GM12891 (cell line): ENCODE data around the gene PPP1R15B.
A peak's percentile ranks its signal among the peaks of the same experiment; 100 is the strongest.

Experiments
- DNase-seq: peaks from one replicate; pipeline ENCODE4 v3.0.0; 2011; ENCODE audit warnings: low spot score; ENCODE audit not compliant: insufficient read length
- FAIRE-seq: peaks from 2 replicates; lab custom pipeline; 2011; peaks lifted over from hg19 to GRCh38; lab: Jason Lieb, UNC
- PAX5 ChIP-seq: IDR thresholded peaks from 2 replicates; pipeline ENCODE4 v1.6.1; 2011; ENCODE audit warnings: low read length, moderate library complexity, mild to moderate bottlenecking; ENCODE audit not compliant: insufficient read depth, severe bottlenecking
- POLR2A ChIP-seq: IDR thresholded peaks from 2 replicates; pipeline ENCODE4 v1.6.1; 2011; ENCODE audit warnings: low read depth, low read length, control low read depth
- POLR2AphosphoS5 ChIP-seq: IDR thresholded peaks from 2 replicates; pipeline ENCODE4 v1.6.1; 2011; ENCODE audit warnings: low read depth, low read length, control low read depth
- POU2F2 ChIP-seq: IDR thresholded peaks from 2 replicates; pipeline ENCODE4 v1.6.1; 2011; ENCODE audit warnings: low read depth, mild to moderate bottlenecking, control low read depth, low read length, moderate library complexity
- SPI1 ChIP-seq: IDR thresholded peaks from 2 replicates; pipeline ENCODE4 v1.6.1; 2011; ENCODE audit warnings: low read depth, low read length, control low read depth
- TAF1 ChIP-seq: IDR thresholded peaks from 2 replicates; pipeline ENCODE4 v1.6.1; 2011; ENCODE audit warnings: low read depth, low read length, control low read depth

Gene PPP1R15B

DNA sequence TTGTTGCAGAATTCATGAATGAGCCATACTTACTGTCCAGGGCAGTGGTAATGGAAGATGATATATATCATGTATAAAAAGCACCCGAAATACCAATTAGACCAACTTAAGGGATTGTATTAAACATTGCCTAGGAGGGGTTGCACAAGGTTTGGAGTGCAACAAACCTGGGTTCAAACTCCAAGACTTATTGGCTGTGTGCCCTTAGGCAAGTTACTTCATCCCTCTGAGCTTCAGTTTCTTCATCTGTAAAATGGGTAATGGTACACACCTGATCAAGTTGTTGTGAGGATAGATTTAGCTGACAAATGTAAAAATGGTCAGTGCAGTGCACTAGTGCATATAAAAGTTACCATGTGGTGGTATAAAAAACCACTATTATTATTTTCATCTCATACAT lies 9.8 kb upstream of the PPP1R15B start:
- FAIRE-seq = no peak
- no peak for DNase-seq
- TF ChIP-seq POU2F2 = no peak
- no peak for TF ChIP-seq POLR2A
- no peak for TF ChIP-seq TAF1
- TF ChIP-seq PAX5 = no peak
- TF ChIP-seq POLR2AphosphoS5 = no peak

- TF ChIP-seq POLR2A = no peak
- FAIRE-seq (no peak), DNase-seq (no peak)
Observed at GRCh38 chr1:204420039-204421004, 8.7 kb upstream of the PPP1R15B start.

DNA sequence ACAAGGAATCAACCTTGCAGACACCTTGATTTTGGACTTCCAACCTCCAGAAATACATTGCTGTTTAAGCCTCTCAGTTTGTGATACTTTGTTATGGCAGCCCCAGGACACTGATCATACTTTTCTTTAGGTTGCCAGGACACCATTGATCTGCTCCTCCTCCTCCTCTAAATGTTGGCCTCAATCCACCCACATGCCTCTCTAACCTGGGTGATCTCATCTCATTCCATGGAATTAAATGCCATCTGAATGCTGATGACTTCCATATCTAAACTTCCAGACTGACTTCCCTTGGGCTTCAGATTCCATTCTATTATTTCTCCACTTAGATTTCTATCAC lies 7.4 kb upstream of the PPP1R15B start:
- DNase-seq (no peak), FAIRE-seq (no peak)
- no peak for TF ChIP-seq TAF1
- no peak for TF ChIP-seq POLR2AphosphoS5
- TF ChIP-seq SPI1 = no peak
- no peak for TF ChIP-seq PAX5
- TF ChIP-seq POLR2A = no peak
- TF ChIP-seq POU2F2 = no peak

DNA sequence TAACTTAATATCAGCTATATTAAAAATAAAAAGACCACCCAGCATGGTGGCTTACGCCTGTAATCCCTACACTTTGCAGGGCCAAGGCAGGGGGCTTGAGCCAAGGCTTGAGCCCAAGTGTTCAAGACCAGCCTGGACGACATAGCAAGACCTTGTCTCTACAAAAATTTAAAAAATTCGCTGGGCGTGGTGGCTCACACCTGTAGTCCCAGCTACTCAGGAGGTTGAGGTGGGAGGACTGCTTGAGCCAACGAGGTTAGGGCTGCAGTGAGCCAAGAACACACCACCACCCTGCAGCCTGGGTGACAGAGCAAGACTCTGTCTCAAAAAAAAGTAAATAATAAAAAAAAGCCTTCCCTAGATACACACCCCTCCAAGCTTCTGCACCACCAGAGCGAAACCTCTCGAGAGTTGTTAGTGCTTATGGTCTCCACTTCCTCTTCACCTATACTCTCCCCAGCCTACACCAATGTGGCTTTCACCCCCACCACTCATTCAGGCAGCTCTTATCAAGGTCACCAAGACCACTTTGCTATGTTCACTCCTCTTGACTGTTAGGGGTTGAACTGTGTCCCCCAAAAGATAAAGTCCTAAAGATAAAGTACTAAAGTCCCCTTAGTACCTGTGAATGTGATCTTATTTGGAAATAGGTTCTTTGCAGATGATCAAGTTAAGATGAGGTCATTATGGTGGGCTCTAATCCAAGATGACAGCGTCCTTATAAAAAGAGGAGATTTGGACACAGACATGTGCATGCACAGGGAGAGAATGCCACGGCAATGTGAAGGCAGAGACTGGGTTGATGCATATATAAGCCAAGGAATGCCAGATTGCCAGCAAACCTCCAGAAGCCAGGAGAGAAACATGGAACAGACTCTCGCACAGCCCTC lies 6.8 kb upstream of the PPP1R15B start:
- DNase-seq (peak; percentile 35), FAIRE-seq (no peak)
- peak; percentile 84 for TF ChIP-seq SPI1
- TF ChIP-seq TAF1 = no peak

DNA sequence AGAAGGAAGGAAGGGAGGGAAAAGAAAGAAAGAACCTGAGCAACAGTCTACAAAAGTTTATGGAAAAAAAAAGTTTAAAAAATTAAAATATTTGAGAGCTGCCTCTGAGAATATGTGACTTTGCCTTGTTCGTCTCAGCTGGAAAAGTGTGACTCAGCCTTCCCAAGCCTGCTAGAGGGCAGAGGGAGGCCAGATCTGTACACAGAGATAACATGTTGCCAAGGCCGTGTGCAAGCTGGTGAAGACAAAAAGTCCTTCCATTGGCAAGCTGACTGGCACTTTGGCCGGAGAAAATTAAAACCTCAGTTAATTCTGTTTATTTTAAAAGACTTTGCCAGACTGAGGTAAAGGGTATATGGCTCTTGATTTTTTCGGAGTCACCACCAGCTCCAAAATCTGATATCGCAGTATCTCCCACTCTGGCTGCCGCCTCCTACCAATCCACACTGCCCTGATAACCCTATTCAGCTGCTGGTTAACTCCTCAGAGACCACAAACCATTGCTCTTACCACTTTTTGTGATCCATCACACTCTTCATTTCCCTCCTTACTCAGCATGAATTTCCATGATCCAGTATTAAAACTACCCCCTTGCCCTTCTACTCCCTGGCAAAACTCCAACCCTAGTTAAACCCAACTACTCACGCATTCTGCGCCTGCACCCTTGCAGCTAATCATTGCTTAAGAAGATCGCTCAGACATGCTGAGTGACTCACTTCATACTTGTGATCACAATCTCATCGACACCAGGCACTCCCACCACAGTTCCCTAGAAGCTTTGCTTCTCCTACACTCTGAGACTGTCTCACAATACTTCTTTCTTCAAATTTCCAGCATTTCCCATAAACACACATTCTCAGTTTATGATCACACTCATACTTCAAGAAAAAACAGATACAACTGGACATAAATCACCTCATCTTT lies 5.7 kb upstream of the PPP1R15B start:
- no peak for FAIRE-seq
- no peak for DNase-seq
- no peak for TF ChIP-seq POLR2A
- TF ChIP-seq POLR2AphosphoS5 = no peak
- no peak for TF ChIP-seq SPI1
- TF ChIP-seq POU2F2 = no peak
- no peak for TF ChIP-seq TAF1
- TF ChIP-seq PAX5 = no peak

DNA sequence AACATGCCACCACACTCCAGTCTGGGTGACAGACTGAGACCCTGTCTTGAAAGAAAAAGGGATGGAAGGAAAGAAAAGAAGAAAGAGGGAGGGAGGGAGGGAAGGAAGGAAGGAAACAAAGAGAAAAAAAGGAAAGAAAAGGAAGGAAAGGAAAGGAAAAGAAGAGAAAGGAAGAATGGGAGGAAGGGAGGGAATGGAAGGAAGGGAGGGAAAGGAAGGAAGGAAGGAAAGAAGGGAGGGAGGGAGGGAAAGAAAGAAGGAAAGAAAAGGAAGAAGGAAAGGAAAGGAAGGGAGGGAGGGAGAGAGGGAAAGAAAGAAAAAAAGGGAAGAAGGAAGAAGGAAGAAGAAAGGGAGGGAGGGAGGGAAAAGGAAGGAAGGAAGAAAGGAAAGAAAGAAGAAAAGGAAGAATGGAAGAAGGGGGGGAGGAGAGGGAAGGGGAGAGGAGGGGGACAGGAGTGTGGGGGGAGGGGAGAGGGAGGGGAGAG lies 5.0 kb upstream of the PPP1R15B start:
- TF ChIP-seq PAX5 (no peak), POLR2A (no peak), POU2F2 (no peak), POLR2AphosphoS5 (no peak), SPI1 (no peak), TAF1 (no peak)
- FAIRE-seq = no peak
- DNase-seq = no peak

DNA sequence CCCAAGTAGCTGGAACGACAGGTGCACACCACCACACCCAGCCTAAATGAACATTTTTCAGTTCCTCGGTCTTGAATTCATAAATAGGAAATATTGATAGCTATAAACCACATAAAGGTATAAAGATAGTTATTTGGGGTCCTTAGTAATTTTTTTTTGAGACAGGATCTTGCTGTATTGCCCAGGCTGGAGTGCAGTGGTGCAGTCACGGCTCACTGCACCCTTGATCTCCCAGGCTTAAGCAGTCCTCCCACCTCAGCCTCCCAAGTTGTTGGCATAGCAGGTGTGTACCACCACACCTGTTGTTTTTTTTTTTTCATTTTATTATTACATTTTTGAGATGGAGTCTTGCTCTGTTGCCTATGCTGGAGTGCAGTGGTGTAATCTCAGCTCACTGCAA lies 3.7 kb upstream of the PPP1R15B start:
- FAIRE-seq (no peak), DNase-seq (no peak)
- TF ChIP-seq PAX5 = no peak
- no peak for TF ChIP-seq POLR2AphosphoS5
- no peak for TF ChIP-seq POLR2A
- no peak for TF ChIP-seq POU2F2
- no peak for TF ChIP-seq TAF1
- no peak for TF ChIP-seq SPI1

DNA sequence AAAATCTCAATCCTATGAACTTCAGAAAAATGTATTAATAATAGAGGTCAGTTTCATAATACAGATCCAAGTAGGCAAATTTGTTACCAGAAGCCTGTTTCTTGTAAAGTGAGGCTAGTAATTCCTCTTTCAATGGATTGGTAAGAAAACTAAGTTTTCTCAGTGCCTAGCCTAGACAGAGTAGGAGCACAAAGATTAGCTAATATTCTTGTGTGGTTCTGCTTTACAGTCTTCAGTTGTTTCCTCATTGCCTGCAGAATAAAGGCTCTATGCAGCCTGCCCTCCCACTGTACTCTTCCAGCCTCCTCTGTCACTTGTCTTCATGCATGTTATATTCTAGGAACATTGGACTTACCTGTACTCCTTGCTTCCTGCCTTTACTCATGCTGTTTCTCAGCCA lies 2.4 kb upstream of the PPP1R15B start:
- TF ChIP-seq TAF1 (no peak), POLR2AphosphoS5 (no peak), SPI1 (no peak), POU2F2 (no peak), PAX5 (no peak), POLR2A (no peak)
- FAIRE-seq (no peak), DNase-seq (no peak)

- TF ChIP-seq POLR2A = no peak
- no peak for TF ChIP-seq SPI1
- no peak for TF ChIP-seq POU2F2
- no peak for TF ChIP-seq POLR2AphosphoS5
- no peak for TF ChIP-seq TAF1
- TF ChIP-seq PAX5 = no peak
- DNase-seq = no peak
- no peak for FAIRE-seq
Observed at GRCh38 chr1:204413170-204413535, 1.5 kb upstream of the PPP1R15B start.
